Ecto neural progenitor cell (in vitro differentiated cells): ENCODE measurements around the gene GSTT4.

Source experiments
- DNase-seq: peaks from one replicate; pipeline ENCODE4 v3.0.0-alpha.2; 2018; ENCODE audit warnings: low spot score

The GSTT4 gene

DNA sequence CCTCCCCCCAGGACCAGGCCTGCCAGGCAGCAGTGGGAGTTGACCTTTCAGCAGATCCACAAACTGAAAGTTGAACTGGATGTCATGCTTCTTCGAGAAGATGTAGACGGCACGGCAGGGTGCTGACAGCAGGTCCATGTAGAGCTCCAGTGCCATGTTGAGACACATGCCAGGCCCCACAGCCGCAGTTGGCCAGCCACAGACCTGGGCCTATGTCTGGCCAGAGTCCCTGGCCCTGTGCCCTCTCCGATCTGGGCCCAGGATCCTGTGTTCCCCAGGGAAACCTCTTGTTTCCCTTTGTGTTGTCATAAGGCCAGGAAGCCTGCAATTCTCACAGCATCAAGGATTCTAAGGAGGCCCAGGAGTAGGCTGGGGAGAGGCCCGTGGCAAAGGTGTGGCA lies at the start of gene GSTT4:
TSS of gene GSTT4 (minus strand) at position 253 of the 400 bp plus-strand sequence. CDS start at position 156, 97 bp downstream.
- DNase-seq = no peak

DNA sequence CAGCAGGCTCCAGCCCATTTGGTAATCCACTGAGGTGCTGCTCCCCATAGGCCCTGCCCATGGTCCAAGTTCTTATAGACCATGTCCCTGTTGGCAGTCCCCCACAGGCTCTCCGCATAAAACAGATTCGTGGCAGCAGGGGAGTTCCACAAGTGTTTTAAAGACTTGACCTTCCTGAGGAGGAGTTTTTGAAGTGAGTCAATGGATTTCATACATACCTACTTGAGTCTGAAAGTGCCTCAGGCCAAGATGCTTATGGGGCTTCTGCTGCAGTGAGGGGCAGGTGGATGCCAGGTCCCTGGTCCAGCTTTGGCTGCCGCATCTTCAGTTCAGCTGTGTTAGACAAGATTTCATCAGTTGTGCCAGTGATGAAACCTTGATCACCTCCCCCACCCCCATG lies 49.1 kb upstream of the GSTT4 start:
- no peak for DNase-seq

DNA sequence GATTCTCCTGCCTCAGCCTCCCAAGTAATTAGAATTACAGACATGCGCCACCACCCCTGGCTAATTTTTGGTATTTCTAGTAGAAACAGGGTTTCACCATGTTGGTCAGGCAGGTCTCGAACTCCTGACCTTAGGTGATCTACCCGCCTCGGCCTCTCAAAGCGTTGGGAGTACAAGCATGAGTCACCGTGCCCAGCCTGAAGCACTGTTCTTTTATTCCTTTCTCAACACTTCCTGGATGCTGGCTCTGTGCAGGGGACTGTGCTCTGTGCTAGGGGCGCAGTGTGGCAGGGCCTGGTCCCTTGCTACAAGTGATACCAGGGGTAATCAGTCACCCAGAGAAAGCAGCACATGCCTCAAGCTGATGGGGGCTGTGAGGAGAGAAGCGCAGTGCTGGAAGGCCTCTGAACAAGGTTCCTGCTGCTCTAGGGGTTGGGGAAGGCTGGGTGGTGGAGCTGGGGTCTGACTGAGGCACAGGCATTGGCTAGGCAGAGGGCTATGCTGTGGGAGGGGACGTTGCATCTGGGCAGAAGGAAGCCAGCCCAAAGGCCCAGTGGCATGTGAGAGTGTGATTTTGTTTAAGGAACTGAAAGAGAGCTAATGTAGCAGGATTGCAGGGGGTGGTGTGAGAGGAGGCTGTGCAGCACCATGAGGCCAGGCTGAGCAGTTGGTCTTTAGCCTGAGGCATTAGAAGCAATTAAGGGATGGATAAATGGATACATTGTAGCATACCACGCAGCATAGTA lies 48.4 kb upstream of the GSTT4 start:
- no peak for DNase-seq

DNA sequence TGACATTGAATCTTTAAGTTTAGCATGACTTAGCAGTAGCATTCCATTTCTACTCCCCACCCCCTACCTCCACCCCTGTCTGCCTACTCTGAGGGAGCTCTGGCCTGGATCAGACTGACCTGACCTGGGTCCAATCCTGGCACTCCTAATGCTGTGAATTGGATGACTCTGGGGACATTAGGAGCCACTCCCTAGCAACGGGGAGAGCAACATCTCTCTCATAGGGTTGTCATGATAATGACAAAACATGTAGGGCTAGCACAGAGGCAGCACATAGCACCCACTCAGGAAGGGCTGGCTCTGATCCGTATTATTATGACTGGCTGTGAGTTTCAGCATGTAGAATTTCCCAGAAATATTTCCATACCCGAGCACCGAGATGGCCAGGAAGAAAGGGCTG lies 46.3 kb upstream of the GSTT4 start:
- no peak for DNase-seq

DNA sequence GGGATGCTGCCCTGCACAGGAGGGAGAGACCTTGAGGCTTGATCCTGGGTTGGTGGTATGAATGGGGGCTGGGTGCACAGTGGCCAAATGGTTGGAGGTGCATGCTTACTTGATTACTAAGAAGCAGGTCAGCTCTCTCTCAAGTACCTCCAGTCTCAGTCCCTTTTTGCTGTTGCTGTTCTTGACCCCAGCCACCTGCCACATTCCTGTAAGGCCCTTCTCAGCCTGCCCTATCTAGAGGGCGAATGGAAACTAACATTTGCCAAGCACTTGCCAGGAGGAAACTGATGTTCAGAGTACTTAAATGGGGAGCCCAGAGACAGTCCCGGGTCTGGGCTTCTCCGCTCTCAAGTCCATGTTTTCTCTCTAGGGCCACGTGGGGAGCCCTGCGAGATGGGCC lies 45.8 kb upstream of the GSTT4 start:
- no peak for DNase-seq

DNA sequence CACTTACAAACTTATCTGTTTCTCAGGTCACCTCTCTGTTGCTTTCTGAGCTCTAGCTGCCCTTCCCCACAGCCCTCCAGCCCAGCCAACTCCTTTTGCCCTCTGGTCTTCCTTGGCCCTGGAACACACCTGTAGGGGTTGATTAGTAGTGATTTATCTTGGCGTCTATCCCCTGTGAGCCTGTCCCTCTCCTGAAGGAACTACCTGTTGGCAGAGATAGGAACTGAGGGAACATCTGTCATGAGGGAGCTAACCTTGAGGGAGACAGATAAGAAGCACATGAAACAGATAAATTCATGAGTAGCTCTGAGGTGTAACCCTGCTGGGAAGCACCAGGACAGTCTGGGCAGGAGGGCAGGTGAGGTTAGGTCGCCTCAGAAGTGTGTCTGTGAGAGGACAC lies 44.7 kb upstream of the GSTT4 start:
- no peak for DNase-seq

DNA sequence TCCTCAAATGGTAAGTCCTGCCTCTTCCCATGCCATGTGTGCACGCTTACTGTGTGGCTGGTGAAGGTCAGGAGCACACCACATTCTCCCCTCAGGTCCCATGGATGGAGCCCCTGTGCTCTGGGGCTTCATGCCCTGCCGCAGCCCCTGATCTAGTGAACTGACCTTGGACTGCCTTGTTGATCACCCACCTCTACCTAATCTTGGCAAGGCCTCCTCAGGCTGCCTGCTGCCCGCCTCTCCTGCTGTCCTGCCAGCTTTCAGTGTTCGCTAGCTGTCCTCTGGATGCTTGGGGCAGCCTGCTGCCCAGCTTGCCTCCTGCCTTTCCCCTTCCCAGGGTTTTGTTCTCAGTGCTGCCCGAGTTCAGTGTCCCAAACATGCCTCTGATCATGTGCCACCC lies 44.0 kb upstream of the GSTT4 start:
- no peak for DNase-seq

DNA sequence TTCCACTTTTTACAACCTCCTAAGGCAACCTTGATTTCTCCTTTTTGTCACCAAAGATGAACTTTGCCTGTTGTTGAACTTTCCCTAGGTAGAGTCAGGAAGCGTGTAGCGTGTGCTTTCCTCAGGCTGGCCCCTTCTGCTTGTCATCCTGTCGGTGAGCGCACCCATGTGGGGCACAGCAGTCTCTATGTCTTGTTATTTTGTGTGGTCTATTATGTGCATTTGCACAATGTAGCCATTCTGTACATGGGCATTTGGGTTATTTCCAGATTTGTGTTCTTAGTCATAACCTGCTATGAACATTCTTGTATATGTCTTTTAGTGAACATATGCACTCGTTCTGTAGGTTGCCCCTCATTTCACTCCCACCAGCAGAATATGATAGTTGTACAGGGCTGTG lies 40.8 kb upstream of the GSTT4 start:
- no peak for DNase-seq

DNA sequence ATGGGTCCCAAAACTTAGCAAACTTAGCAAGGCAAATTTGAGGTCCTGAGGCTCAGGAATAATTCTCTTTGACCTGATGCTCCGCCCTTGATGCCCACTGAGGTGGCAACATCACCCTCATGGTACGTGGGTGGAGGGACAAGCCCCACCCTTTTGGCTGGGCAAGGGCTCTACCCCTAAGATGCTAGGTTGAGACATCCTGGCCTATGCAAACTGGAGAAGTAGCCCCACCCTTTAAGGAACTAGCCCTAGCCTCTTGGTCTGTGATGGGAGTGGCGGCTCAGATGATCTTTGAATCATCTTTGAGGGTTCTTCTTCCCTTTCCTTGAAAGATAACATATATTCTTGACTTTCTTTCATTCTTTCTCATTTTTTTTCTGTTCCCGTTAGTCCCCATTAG lies 38.7 kb upstream of the GSTT4 start:
- no peak for DNase-seq

DNA sequence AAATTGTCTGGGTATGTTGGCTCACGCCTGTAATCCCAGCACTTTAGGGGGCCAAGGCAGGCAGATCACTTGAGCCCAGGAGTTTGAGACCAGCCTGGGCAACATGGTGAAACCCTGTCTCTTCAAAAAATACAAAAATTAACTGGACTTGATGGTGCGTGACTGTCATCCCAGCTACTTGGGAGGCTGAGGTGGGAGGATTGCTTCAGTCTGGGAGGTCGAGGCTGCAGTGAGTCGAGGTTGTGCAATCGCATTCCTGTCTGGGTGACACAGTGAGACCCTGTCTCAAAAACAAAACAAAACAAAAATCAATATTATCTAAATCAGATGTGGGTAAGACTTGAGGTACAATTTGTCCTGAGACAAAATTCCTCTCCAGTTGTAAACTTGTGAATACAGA lies 38.2 kb upstream of the GSTT4 start:
- DNase-seq = peak; percentile 14

DNA sequence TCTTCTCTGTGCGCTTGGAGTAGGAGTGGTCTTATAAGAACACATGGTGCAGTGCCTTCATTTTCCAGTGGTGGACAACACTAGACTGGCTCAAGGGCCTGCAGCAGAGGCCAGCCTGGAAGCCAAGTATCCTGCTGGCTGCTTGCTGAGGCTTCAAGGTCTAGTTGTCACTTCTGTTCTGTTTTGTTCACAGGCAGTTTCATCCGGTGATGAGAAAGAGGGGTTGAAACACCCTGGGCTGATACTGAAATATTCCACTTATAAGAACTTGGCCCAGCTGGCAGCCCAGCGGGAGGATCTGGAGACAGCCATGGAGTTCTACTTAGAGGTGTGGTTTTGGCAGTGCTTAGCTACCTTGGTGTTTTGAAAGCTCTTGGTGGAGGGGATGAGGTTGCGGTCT lies 35.7 kb upstream of the GSTT4 start:
- no peak for DNase-seq

DNA sequence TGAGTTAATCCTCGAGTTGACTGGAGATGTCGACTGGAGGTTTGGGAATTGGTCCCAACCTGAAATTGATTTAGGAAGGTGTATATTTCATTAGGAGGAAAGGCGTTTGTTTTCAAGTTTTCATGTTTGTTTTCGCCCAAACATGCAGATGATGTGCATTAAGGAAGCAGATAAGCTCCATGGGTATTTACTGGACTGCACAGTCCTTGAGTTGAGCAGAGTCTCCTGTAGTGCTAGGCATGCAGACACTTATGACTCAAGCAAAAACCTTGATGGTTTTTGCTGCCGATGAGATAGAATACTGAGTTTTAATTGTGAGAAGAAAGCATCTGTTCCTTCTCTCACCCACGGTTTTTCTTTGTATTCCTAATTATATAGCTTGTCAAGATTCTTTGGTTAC lies 33.8 kb upstream of the GSTT4 start:
- no peak for DNase-seq

DNA sequence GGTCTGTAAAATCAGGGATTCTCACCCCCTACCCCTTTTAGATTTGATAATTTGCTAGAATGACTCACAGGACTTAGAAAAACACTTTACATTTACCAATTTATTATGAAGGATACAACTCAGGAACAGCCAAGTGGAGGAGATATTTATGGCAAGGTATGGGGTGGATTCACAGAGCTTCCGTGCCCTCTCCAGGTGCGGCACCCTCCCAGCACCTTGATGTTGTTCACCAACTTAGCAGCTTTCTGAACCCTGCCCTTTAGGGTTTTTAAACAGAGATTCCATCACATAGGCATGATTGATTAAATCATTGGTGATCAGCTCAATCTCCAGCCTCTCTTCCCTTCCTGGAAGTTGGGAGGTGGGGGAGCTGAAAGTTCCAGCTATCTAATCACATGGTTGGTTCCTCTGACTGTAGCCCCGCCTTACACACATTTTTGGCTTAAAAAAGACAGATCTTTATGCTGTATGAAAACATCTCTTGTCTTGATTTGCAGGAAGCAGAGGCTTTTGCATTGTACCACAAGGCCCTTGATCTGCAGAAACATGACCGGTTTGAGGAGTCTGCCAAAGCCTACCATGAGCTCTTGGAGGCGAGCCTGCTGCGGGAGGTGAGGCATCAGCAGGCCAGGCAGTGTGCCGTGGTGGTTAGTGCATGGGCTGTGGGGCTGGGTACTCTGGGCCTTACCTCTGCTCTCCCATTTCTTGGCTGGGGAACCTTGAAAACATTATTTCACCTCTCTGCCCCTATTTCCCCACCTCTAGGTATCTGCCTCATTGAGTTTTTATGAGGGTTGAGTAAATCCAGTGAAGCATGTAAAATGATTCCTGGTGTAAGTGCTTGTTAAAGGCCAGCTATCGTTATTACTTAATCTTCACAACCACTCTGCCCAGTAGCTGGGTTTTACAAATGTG lies 32.9 kb upstream of the GSTT4 start:
- no peak for DNase-seq

DNA sequence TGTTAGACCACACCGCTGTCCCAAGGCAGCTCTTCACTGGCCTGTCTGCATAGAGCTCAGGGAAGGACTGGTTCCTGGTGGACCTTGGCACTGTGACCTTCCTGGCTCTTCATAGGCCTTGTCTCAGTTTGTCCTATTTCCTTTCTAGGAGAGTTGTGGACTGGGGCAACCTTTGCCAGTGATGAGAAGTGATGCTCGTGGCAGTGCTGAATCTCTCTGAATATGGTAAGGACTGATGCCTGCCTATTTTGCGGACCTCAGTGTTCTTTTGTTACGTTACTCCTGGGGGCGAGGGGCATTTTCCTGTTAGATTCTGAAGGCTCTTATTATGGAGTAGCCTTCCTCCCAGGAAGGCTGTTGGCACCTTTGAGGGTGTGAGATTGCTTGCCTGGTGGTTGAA lies 30.0 kb upstream of the GSTT4 start:
- no peak for DNase-seq

DNA sequence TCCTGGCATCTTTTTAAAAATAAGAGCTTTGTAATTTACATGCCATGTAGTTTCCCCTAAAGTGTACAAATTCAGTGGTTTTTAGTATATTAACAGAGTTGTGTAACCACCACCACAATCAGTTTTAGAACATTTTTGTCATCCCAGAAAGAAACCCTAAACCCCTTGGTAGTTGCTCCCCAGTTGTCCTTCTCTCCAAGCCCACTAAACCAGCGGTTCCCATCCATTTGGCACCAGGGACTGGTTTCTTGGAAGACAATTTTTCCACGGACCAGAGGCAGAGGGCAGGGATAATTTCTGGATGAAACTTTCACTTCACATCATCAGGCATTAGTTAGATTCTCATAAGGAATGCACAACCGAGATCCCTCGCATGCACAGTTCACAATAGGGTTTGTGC lies 28.5 kb upstream of the GSTT4 start:
- no peak for DNase-seq

DNA sequence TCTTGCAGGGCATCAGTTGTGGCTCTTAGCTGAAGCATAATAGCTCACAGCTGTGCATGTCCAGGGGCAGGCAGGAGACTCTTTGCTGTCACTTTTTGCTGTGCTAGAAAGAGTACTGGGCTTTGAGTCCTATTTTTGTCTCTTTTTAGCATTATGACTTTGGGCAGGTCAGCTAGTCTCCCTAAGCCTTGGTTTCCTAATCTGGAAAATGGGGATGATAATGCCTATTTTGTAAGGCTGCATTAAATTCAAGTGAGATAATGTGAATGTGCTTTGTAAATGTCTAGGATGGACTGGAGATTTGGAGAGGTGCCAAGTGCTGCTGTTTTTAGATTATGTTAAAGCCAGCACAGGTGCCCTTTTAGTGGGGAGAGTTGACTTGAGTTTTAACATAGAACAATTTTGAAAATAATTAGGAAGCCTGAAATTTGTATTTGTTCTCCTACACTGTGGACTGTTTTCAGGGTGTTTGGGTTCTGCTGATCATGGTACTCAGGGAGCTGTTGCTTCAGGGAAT lies 25.0 kb upstream of the GSTT4 start:
- DNase-seq = no peak

DNA sequence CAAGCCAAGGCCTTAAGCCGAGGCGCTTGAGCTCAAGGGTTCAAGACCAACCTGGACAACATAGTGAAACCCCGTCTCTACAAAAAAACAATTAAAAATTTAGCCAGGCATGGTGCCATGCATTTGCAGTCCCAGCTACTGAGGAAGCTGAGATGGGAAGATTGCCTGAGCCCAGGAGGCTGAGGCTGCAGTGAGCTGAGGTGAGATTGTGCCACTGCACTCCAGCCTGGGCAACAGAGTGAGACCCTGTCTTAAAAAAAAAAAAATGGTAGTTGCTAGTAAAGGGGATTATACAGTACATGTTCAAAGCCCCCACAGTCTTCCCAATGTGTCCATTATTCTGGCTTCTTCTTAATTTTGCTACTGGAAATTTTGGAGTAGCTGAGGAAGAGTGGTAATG lies 24.1 kb upstream of the GSTT4 start:
- DNase-seq = no peak

DNA sequence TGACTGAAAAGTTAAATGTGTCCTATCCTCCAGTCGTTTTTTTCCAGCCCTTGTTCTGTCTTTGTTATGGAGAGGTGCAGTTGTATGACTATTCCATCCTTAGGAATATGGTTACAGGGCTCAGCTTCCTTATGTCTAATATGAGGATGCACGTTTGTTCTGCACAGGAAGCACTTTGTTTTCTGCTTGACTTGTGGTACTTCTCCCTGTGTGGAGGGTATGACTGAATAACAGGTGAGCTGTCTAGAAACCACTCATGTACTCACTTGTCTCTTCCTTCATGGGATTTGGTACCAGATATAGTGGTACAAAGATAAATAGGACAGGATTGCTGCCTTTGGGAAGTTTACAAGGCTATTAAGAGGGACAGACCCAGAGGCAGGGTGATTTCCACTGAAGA lies 23.3 kb upstream of the GSTT4 start:
- DNase-seq = no peak

DNA sequence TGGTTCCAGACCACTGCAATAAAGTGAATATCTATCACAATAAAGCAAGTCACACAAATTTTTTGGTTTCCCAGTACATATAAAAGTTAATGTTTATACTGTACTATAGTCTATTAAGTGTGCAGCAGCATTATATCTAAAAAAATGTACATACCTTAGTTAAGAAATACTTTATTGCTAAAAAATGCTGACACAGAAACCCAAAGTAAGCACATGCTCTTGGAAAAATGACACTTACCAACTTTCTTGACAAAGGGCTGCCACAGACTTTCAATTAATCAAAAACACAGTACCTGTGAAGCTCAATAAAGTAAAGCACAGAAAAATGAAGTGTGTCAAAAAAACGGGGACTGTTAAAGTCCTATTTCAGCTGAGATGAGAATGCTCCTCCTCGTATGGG lies 22.7 kb upstream of the GSTT4 start:
- DNase-seq = no peak

DNA sequence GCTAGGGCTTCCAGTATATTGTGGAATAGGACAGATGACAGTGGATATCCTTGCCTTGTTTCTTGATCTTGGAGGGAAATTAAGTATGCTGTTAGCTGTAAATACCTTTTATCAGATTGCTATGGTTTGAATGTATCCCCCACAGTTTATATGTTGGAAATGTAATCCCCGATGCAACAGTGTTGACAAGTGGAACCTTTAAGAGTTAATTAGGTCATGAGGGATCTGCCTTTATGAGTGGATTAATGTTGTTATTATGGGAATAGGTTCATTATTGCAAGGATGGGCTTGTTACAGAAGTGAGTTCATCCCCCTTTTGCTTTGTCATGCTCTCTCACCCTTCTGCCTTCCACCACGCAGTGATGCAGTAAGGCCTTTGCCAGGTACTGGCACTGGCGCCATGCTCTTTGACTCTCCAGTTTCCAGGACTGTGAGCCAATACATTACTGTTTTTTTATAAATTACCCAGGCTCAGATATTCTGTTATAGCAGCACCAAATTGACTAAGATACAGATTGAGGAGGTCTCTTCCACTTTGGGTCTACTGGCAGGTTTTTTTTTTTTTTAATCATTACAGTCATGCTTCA lies 22.2 kb upstream of the GSTT4 start:
- DNase-seq = no peak

DNA sequence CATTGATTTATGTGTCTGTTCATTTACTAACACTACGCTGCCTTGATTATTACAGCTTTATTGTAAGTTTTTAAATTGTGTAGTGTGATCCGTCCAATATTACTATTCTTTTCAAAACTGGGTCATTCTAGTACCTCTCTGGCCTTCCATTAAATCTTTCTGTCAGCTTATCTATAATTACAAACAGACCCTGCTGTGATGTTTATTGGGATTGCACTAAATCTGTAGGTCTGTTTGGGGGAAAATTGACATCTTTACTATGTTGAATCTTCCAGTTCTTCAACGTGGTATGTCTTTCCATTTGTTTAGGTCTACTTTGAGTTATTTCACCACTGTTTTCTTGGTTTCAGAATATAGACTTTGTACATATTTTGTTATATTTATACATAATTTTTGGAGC lies 21.5 kb upstream of the GSTT4 start:
- no peak for DNase-seq

DNA sequence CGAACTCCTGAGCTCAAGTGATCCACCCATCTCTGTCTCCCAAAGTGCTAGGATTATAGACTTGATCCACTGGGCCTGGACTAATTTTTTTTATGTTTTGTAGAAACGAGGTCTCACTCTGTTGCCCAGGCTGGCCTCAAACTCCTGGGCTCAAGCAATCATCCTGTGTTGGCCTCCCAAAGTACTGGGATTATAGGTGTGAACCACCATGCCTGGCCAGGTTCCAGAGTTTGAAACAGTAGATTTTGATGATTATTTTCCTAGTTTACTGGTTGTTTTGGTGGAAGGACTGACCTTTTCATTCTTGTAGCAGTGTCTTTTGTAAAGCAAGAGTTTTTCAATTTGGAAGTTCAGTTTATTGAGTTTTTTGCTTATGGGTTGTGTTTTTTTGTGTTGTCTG lies 20.8 kb upstream of the GSTT4 start:
- DNase-seq = no peak

DNA sequence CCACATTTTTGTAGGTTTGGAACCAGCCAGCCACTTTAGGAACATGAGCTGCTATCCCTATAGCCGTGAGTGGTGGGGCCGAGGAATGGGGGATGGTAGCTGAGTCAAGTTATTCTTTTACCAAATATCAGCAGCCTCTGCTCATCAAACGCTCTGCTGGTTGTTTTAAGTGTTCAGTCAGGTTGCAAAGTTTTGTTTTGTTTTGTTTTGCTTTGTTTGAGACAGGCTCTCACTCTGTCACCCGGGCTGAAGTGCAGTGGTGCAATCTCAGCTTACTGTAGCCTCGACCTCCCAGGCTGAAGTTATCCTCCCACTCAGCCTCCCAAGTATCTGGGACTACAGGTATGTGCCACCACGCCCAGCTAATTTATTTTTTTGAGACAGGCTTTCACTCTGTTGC lies 20.2 kb upstream of the GSTT4 start:
- no peak for DNase-seq
